HepG2 (cell line): ENCODE results near the gene EPS8. TPM values are rescaled to one million over a fixed set of nuclear protein-coding genes. Genes with fewer than 3 reads are reported as not detected.

Source experiments
- ATF1 ChIP-seq: IDR thresholded peaks from 2 replicates; pipeline ENCODE4 v1.6.1; 2016; ENCODE audit warnings: mild to moderate bottlenecking, control low read depth
- BRD4 ChIP-seq: sonication (generic); formaldehyde crosslinking; IDR thresholded peaks from 2 replicates; pipeline ENCODE4 v1.4.0; 2020; ENCODE audit warnings: missing genetic modification reagents
- CBX1 ChIP-seq: IDR thresholded peaks from one replicate; pipeline ENCODE4 v1.6.1; 2016; ENCODE audit warnings: antibody characterized with exemption, low read depth
- EP300 ChIP-seq, 3 experiments: sonication (generic) in 1 of 3; formaldehyde crosslinking in 1 of 3; IDR thresholded peaks; 2 replicates each; pipeline versions ENCODE4 v1.5.1 to v1.6.1; 2011 to 2020; ENCODE audit warnings: low read depth in 2 of 3, low read length in 2 of 3, borderline replicate concordance in 1 of 3, improper control_type of control experiment in 1 of 3, mild to moderate bottlenecking in 1 of 3, missing genetic modification reagents in 1 of 3, moderate library complexity in 1 of 3
- FOXP1 ChIP-seq, 2 experiments: fragments of 450-650 bp in 1 of 2; IDR thresholded peaks; 2 replicates each; pipeline ENCODE4 v1.6.1; 2017 to 2018; ENCODE audit warnings: antibody characterized with exemption in 1 of 2
- IKZF4 ChIP-seq: sonication (generic); formaldehyde crosslinking; IDR thresholded peaks from 2 replicates; pipeline ENCODE4 v1.5.1; 2020; ENCODE audit warnings: borderline replicate concordance, mild to moderate bottlenecking, low read depth, missing genetic modification reagents; ENCODE audit errors: not compliant biosample characterization
- MIER3 ChIP-seq: IDR thresholded peaks from 2 replicates; pipeline ENCODE4 v1.6.1; 2016; ENCODE audit warnings: missing compliant biosample characterization, borderline replicate concordance
- NCOR1 ChIP-seq: fragments of 200-600 bp; sonication (generic); IDR thresholded peaks from 2 replicates; pipeline ENCODE4 v1.7.0; 2017; ENCODE audit warnings: antibody characterized with exemption, low read length, borderline replicate concordance
- NFAT5 ChIP-seq: sonication (generic); formaldehyde crosslinking; IDR thresholded peaks from 2 replicates; pipeline ENCODE4 v1.4.0; 2020; ENCODE audit warnings: missing genetic modification reagents
- NFE2L2 ChIP-seq: fragments of 150-350 bp; IDR thresholded peaks from 2 replicates; pipeline ENCODE4 v1.6.1; 2014; ENCODE audit warnings: low read length
- PHF21A ChIP-seq: sonication (generic); formaldehyde crosslinking; IDR thresholded peaks from 2 replicates; pipeline ENCODE4 v1.5.0; 2020; ENCODE audit warnings: mild to moderate bottlenecking, missing genetic modification reagents
- POGK ChIP-seq: sonication (generic); formaldehyde crosslinking; conservative IDR thresholded peaks from 2 replicates; pipeline ENCODE4 v1.8.0; 2022; ENCODE audit warnings: mild to moderate bottlenecking, moderate library complexity, missing genetic modification reagents
- PRDM10 ChIP-seq: sonication (generic); formaldehyde crosslinking; IDR thresholded peaks from 2 replicates; pipeline ENCODE4 v1.4.0; 2020; ENCODE audit warnings: low read depth, missing genetic modification reagents
- SP140L ChIP-seq: sonication (generic); formaldehyde crosslinking; IDR thresholded peaks from 2 replicates; pipeline ENCODE4 v1.4.0; 2020; ENCODE audit warnings: missing genetic modification reagents, borderline replicate concordance
- TFDP2 ChIP-seq: sonication (generic); formaldehyde crosslinking; IDR thresholded peaks from 2 replicates; pipeline ENCODE4 v1.4.0; 2020; ENCODE audit warnings: missing genetic modification reagents
- ZMYM4 ChIP-seq: sonication (generic); formaldehyde crosslinking; IDR thresholded peaks from 2 replicates; pipeline ENCODE4 v1.8.1; 2023; ENCODE audit warnings: mild to moderate bottlenecking, missing genetic modification reagents
- ZNF160 ChIP-seq: sonication (generic); formaldehyde crosslinking; IDR thresholded peaks from 2 replicates; pipeline ENCODE4 v1.8.0; 2022; ENCODE audit warnings: mild to moderate bottlenecking, inconsistent platforms, missing genetic modification reagents
- polyA plus RNA-seq, 8 experiments: library from polyadenylated mRNA; depleted of rRNA in 3 of 8; stranded (reverse) in 7 of 8; unstranded in 1 of 8; fragments of >200 nt; fragmentation: Illumina TruSeq in 4 of 8; extraction: Trizol in 4 of 8; gene quantifications; 2 replicates each; pipeline versions ENCODE4 v1.2.1 to v1.2.3, GENCODE V29; 2011 to 2016; ENCODE audit warnings: low read depth in 4 of 8, missing spikeins in 1 of 8, mixed read lengths in 1 of 8; ENCODE audit not compliant: insufficient read depth in 1 of 8
- total RNA-seq, 5 experiments: library from RNA; depleted of rRNA; stranded (reverse); fragments of >200 nt; fragmentation: Illumina TruSeq; extraction: Trizol; gene quantifications; 2 replicates each; pipeline ENCODE4 v1.2.3, GENCODE V29; 2016; ENCODE audit warnings: low read depth in 1 of 5

Gene EPS8
- total and polyA plus RNA-seq, 2 of the 13 experiments (the other 11 are each of a cell fraction or from before 2014, with no cell fraction given), result 37.1 to 43.4 TPM

GRCh38 chr12:15629108-15629507 is 160.1 kb downstream of the EPS8 start (continued):
- no peak for TF ChIP-seq PRDM10 (CRISPR knock-in tag)
- TF ChIP-seq TFDP2 (CRISPR knock-in tag), result peak; percentile 34; the same call in 1 of the 2 replicates
- TF ChIP-seq SP140L, result 0 out of 2 replicates have a peak, but pooled peaks have one; percentile 31
- no peak for TF ChIP-seq BRD4 (CRISPR knock-in tag)
- TF ChIP-seq NFE2L2, result peak; percentile 49; the same call in 1 of the 2 replicates
- no peak for TF ChIP-seq CBX1
- no peak for TF ChIP-seq NFAT5
- peak; percentile 92 for TF ChIP-seq ZMYM4 (CRISPR knock-in tag)
- peak; percentile 53 to 90; a peak in 2 of 4 replicates for TF ChIP-seq EP300 (IDR thresholded peaks at IDR 0.05; ENCODE audit: low read depth in 2 of 2, low read length in 2 of 2)
- peak; percentile 76; the same call in 1 of the 2 replicates for TF ChIP-seq EP300 (CRISPR knock-in tag; IDR thresholded peaks at IDR 0.05; ENCODE audit: borderline replicate concordance)
- no peak for TF ChIP-seq ZNF160
- TF ChIP-seq POGK, result no peak
- TF ChIP-seq NCOR1, result peak; percentile 93
- TF ChIP-seq FOXP1 (IDR thresholded peaks at IDR 0.05), result no peak
- TF ChIP-seq FOXP1 (CRISPR knock-in tag; IDR thresholded peaks at IDR 0.05), result 0 out of 2 replicates have a peak, but pooled peaks have one; percentile 18
- no peak for TF ChIP-seq IKZF4 (CRISPR knock-in tag)
- 0 out of 2 replicates have a peak, but pooled peaks have one; percentile 56 for TF ChIP-seq ATF1 (CRISPR knock-in tag)
- TF ChIP-seq MIER3, result no peak
- TF ChIP-seq PHF21A (CRISPR knock-in tag), result peak; percentile 49; the same call in 1 of the 2 replicates
